Choroid plexus epithelial cell (primary cell): ENCODE measurements around the gene ALOX5AP.

Experiments
- DNase-seq: peaks from one replicate; pipeline ENCODE4 v3.0.0-alpha.2; 2010; ENCODE audit warnings: low read depth
- H3K4me3 ChIP-seq: 2 replicates; pipeline ENCODE4 v1.5.1; 2011; ENCODE audit warnings: low read depth, mild to moderate bottlenecking, control low read depth, low read length, moderate library complexity
- TF ChIP-seq, protein P1 (sequence below): conservative IDR thresholded peaks from 2 replicates; pipeline ENCODE4 v1.5.1; 2011; ENCODE audit warnings: low read depth, mild to moderate bottlenecking, control low read depth, inconsistent platforms, low read length, moderate library complexity

The ALOX5AP gene

DNA sequence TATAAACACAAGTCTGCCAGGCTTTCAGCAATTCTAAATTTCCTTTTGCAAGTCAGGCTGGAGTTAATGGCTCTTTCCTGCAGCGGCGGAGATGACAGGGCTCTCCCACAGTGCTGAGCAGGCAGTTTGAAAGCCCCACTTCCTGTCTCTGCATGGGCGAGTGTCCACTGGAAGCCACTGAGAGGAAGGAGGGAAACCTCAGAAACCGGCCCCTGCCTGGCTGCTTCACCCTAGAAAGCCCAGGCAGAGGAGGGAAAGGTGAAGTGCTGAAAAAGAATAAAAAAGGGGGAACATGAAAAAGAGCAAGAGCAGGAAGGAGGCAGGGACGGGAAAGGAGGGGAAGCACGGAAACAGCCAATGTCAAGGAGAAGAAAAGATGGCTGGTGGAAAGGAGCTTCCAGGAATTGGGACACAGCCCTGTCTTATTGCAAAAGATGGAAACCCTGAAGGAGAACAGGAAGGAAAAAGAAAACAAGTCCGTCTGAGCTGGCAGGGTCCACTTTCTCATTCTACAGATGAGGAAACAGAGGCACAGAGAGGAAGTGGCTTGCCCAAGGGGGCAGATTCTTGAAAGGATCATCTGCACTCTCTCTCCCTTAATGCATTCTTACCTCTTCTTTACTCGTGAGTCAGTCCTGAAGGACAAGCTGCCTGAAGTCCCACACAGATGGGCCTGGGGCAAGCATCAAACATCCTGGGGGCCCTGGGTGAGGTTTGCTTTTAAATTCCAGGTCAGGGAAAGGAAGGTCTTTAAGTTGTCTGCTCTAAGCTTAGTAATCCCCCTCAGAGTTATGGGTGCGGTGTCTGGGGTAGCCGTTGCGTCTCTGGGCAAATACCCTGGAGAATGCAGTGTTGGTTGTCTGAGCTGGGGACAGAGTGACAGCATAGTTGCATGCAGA lies 38.8 kb upstream of the ALOX5AP start:
- DNase-seq: peak; percentile 54
- H3K4me3 ChIP-seq: no peak overlapping the region
- TF ChIP-seq, protein P1, sequence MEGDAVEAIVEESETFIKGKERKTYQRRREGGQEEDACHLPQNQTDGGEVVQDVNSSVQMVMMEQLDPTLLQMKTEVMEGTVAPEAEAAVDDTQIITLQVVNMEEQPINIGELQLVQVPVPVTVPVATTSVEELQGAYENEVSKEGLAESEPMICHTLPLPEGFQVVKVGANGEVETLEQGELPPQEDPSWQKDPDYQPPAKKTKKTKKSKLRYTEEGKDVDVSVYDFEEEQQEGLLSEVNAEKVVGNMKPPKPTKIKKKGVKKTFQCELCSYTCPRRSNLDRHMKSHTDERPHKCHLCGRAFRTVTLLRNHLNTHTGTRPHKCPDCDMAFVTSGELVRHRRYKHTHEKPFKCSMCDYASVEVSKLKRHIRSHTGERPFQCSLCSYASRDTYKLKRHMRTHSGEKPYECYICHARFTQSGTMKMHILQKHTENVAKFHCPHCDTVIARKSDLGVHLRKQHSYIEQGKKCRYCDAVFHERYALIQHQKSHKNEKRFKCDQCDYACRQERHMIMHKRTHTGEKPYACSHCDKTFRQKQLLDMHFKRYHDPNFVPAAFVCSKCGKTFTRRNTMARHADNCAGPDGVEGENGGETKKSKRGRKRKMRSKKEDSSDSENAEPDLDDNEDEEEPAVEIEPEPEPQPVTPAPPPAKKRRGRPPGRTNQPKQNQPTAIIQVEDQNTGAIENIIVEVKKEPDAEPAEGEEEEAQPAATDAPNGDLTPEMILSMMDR: no peak

DNA sequence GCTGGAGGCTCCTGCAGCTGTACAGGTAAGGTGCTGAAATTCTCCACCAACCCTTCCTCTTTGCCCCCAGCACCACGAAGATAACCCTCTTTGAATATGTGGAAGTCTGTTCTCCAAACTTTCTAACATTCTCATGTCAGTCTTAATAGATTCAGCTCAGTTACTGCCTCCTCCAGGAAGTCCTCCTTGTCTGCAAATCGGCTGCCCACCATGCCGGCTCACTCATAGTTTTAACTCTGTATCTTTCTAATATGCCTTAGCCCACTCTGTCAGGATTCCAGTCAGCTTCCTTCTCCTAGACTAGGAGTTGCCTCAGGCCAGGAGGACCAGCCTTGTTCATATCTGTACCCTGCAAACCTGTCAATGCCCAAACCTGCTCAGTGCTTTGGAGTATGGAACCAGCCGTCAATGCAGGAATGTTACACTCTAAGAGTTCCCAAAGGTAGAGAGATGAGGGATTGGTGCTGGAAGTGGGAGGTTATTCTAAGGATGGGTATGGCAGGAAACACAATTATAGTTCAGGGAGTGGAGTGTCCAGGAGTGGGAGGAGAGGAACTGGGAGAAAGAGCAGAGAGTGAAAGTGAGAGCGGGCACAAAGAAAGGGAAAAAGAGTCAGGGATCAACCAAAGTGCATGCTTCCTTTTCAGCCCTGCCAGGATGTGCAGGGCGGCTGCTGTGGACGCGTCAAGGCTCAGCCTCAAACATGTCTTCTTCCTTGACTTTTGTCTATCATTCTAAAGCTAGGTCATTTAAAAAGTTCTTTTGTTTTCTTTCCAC lies 38.0 kb upstream of the ALOX5AP start:
- no peak for DNase-seq
- TF ChIP-seq, protein P1: no peak
- H3K4me3 ChIP-seq: no peak overlapping the region

DNA sequence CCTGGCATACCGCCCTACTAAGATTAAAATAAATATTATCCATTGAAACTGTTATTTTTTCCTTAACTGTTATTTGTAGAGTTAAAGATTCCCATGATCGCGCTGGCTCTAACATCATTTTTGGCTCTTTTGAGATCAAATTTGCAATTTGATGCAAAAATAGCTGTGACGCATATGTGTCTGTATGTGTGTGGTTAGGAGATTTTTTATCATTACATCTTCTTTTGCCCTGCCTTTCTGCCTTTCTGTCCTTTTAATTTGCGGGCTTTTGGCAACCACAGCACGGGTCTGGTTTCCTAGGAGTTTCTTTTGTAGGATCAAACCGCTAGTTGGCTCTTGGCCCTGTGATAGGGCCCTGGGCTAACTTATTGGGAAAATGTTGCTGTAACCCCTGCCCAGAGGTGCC lies 37.3 kb upstream of the ALOX5AP start:
- H3K4me3 ChIP-seq: no peak overlapping the region
- TF ChIP-seq, protein P1: no peak
- DNase-seq: peak; percentile 86

DNA sequence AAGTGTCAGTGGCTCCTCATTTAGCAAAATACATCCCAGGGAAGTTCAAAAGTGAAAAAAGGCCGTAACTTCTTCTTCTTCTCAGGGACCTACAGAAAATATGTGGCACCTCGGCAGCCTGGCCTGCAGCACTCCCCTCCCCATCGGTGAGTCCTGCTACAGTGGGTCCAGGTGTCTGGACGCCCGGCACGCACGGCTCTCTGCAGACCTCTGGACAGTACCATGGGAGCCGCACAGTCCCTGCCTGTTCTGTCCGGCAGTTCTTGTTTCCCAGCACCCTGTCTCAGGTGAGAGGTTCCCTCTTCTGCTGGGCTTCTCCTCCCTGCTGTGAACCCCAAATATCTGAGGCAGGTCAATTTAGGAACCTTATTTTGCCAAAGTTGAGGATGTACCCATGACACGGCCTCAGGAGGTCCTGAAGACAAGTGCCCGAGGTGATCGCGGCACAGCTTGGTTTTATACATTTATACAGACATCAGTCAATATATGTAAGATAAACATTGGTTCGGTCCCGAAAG lies 36.8 kb upstream of the ALOX5AP start:
- DNase-seq: no peak
- no peak overlapping the region for H3K4me3 ChIP-seq
- TF ChIP-seq, protein P1: no peak

DNA sequence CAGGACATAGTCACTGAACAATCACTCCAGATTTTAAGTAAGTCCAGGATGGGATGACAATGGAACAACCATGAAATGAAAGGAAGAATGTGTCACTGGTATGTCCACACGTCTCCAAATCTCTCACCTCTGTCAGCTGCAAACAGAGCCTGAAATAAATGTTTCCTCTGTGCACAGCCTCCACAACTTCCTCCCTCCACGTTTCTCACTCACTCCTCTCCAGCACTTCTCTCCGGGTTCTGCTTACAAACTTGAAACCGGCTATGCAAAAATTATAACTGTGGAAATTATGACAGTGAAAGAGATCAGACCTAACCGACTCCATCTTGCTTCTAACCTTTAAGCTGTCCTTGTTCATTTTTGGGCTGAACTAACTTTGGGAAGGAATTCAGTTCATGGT lies 35.0 kb upstream of the ALOX5AP start:
- TF ChIP-seq, protein P1: no peak
- no peak overlapping the region for H3K4me3 ChIP-seq
- no peak for DNase-seq

DNA sequence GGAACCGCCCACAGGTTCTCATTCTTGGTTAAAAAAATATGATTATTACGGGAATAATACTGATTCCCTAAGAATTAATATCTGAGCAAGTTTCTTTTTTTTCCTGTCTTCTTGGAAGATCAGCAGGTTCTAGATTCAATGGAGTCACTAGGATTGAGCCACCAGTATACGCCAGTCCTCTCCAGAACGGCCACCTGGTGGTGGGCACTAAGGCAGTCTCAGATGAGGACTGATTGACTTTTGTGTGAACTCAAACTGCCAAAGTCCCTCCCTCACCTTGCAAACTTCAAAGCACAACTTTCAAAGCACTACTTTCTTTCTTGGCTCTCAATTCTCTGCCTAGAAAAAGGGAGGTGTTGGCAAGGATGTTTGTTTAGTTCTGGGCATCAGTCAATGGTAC lies 33.3 kb upstream of the ALOX5AP start:
- H3K4me3 ChIP-seq: no peak overlapping the region
- TF ChIP-seq, protein P1: no peak
- no peak for DNase-seq
